ENCODE measurements around the gene TRAM1L1. TPM values are rescaled to one million over a fixed set of nuclear protein-coding genes. Genes with fewer than 3 reads are reported as not detected.

Gene TRAM1L1
- total and polyA plus RNA-seq, 2 of the 13 experiments (the other 11 are each of a cell fraction or from before 2014, with no cell fraction given), result 0.18 to 0.44 TPM

DNA sequence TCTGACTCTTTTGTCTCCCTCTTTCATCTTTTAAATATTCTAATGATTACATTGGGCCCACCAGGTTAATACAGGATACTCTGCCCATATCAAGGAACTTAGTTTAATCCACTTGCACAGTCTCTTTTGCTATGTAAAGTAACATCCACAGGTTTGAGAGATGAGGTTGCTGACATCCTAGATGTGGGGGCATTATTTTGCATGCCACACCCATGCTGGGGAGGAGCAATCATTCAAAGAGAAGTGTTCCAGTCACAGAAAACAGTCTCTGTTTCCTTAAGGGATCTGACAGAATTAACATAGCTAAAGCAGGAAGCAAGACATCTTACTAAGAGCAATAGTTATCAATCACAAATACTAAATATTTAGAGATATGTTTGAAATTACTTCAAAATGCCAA is 11.5 kb upstream of the TRAM1L1 start:
- H3K4me3 ChIP-seq (replicated peaks in 1 of 3; ENCODE audit: insufficient read depth in 1 of 3, low read depth in 2 of 3, low read length in 3 of 3), result no peak overlapping the region
- FAIRE-seq (no peak), DNase-seq (ENCODE audit: low spot score) (no peak), ATAC-seq (no peak)
- H3K9me3 ChIP-seq (ENCODE audit: low read length), result no peaks in the 10 kb centered on the region
- H3K79me2 ChIP-seq (ENCODE audit: insufficient read depth, low read length), result no peaks in the 10 kb centered on the region
- ChIA-PET POLR2A (no interaction called here), CTCF (ENCODE audit: low intra/inter-chr PET ratio, low total read pairs) (no interaction called here)
- no peak overlapping the region for H3K9ac ChIP-seq (ENCODE audit: insufficient read depth, low read depth, low read length)
- no peak overlapping the region for H3K27ac ChIP-seq (ENCODE audit: extremely low read length, insufficient read depth, low read length)
- TF ChIP-seq KMT2B (CRISPR knock-in tag; IDR thresholded peaks at IDR 0.05) (no peak), NR2F6 (IDR thresholded peaks at IDR 0.05) (no peak), NR2F6 (CRISPR knock-in tag; IDR thresholded peaks at IDR 0.05) (no peak), ZNF24 (IDR thresholded peaks at IDR 0.05) (no peak)
- no TSS peak for BruUV-seq (replicated peaks)
- no peak overlapping the region for H2AFZ ChIP-seq (ENCODE audit: low read length)
- H4K20me1 ChIP-seq (ENCODE audit: insufficient read depth, low read length), result no peaks in the 10 kb centered on the region
- H3K4me1 ChIP-seq (ENCODE audit: insufficient read depth, low read length), result no peaks in the 10 kb centered on the region
- H3K36me3 ChIP-seq (replicated peaks in 1 of 2; ENCODE audit: control insufficient read depth in 1 of 2, insufficient read depth in 2 of 2, low read length in 2 of 2), result no peaks in the 10 kb centered on the region
- H3K4me2 ChIP-seq (ENCODE audit: low read depth, low read length), result no peak overlapping the region
- H3K27me3 ChIP-seq (ENCODE audit: control insufficient read depth in 1 of 2, insufficient read depth in 2 of 2, low read length in 2 of 2), result no peaks in the 10 kb centered on the region
- intact Hi-C loops (cut with micrococcal nuclease; ENCODE audit: unreplicated experiment) (no loop called here), in situ Hi-C loops (cut with HindIII; ENCODE audit: extremely low pct_ligation_motif_present, low pct_unique_long_range_greater_than_20kb) (no loop called here)

- WGBS (ENCODE audit: low lambda C conversion rate), result 20% methylated on average over 5 of the region's 5 CpGs
- Histone ChIP-seq H3K4me3 (replicated peaks in 1 of 3; ENCODE audit: insufficient read depth in 1 of 3, low read depth in 2 of 3, low read length in 3 of 3) (no peak overlapping the region), H3K4me1 (ENCODE audit: insufficient read depth, low read length) (no peaks in the 10 kb centered on the region), H3K27me3 (ENCODE audit: control insufficient read depth in 1 of 2, insufficient read depth in 2 of 2, low read length in 2 of 2) (no peaks in the 10 kb centered on the region), H3K4me2 (ENCODE audit: low read depth, low read length) (no peak overlapping the region), H3K9me3 (ENCODE audit: low read length) (no peaks in the 10 kb centered on the region), H4K20me1 (ENCODE audit: insufficient read depth, low read length) (no peaks in the 10 kb centered on the region), H3K27ac (ENCODE audit: extremely low read length, insufficient read depth, low read length) (no peak overlapping the region), H3K36me3 (replicated peaks in 1 of 2; ENCODE audit: control insufficient read depth in 1 of 2, insufficient read depth in 2 of 2, low read length in 2 of 2) (no peaks in the 10 kb centered on the region), H3K79me2 (ENCODE audit: insufficient read depth, low read length) (no peaks in the 10 kb centered on the region), H3K9ac (ENCODE audit: insufficient read depth, low read depth, low read length) (no peak overlapping the region), H2AFZ (ENCODE audit: low read length) (no peak overlapping the region)
- no TSS peak for BruUV-seq (replicated peaks)
- intact Hi-C loops (cut with micrococcal nuclease; ENCODE audit: unreplicated experiment) (no loop called here), in situ Hi-C loops (cut with HindIII; ENCODE audit: extremely low pct_ligation_motif_present, low pct_unique_long_range_greater_than_20kb) (no loop called here)
- ATAC-seq (no peak), FAIRE-seq (no peak), DNase-seq (ENCODE audit: low spot score) (no peak)
- ChIA-PET CTCF (ENCODE audit: low intra/inter-chr PET ratio, low total read pairs) (no interaction called here), POLR2A (no interaction called here)
- TF ChIP-seq, protein P1, sequence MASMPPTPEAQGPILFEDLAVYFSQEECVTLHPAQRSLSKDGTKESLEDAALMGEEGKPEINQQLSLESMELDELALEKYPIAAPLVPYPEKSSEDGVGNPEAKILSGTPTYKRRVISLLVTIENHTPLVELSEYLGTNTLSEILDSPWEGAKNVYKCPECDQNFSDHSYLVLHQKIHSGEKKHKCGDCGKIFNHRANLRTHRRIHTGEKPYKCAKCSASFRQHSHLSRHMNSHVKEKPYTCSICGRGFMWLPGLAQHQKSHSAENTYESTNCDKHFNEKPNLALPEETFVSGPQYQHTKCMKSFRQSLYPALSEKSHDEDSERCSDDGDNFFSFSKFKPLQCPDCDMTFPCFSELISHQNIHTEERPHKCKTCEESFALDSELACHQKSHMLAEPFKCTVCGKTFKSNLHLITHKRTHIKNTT (CRISPR knock-in tag; IDR thresholded peaks at IDR 0.05), result no peak
- TF ChIP-seq NBN (conservative IDR thresholded peaks at IDR 0.05) (no peak), ZNF160 (CRISPR knock-in tag; IDR thresholded peaks at IDR 0.05) (no peak), MED8 (CRISPR knock-in tag; IDR thresholded peaks at IDR 0.05; ENCODE audit: insufficient replicate concordance) (no peak), JUND (CRISPR knock-in tag; IDR thresholded peaks at IDR 0.05) (no peak), ZNF790 (CRISPR knock-in tag; IDR thresholded peaks at IDR 0.05; ENCODE audit: borderline replicate concordance) (no peak), BORCS8-MEF2B (CRISPR knock-in tag; IDR thresholded peaks at IDR 0.05) (no peak), ZNF33B (CRISPR knock-in tag; IDR thresholded peaks at IDR 0.05) (no peak), ZNF589 (CRISPR knock-in tag; conservative IDR thresholded peaks at IDR 0.05) (no peak), ZNF710 (CRISPR knock-in tag; IDR thresholded peaks at IDR 0.05; ENCODE audit: borderline replicate concordance) (no peak), GATA4 (IDR thresholded peaks at IDR 0.05; ENCODE audit: borderline replicate concordance, low read depth) (no peak), TRIM24 (CRISPR knock-in tag; IDR thresholded peaks at IDR 0.05) (no peak)
- TF ChIP-seq, protein P2, sequence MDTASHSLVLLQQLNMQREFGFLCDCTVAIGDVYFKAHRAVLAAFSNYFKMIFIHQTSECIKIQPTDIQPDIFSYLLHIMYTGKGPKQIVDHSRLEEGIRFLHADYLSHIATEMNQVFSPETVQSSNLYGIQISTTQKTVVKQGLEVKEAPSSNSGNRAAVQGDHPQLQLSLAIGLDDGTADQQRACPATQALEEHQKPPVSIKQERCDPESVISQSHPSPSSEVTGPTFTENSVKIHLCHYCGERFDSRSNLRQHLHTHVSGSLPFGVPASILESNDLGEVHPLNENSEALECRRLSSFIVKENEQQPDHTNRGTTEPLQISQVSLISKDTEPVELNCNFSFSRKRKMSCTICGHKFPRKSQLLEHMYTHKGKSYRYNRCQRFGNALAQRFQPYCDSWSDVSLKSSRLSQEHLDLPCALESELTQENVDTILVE (CRISPR knock-in tag; IDR thresholded peaks at IDR 0.05), result no peak
Observed at GRCh38 chr4:117096462-117096861, 11.1 kb upstream of the TRAM1L1 start.

Data from HepG2 (cell line).